Measurements from ENCODE around the gene ZNF436.

DNA sequence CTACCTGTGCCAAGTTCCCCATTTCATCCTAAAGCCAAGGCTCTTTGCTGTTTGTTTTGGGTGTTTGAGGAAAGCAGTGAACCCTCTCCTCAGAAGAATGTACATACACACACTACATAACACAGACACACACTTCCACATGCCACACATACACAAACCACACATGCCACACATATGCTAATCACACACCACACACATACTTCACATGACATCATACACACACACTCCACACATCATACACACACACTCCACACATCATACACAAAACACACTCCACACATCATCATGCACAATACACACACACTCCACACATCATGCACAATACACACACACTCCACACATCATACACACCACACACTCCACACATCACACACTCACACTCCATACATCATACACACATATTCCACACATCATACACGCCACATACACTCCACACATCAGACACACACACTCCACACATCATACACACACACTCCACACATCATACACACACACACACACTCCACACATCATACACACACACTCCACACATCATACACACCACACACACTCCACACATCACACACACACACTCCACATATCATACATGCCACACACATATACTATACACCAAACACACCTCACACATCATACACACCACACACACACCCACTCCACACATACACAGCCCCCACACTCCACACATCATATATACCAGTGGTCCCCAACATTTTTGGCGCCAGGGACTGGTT lies 22.7 kb upstream of the ZNF436 start:
- no peak for TF ChIP-seq EZH2 (IDR thresholded peaks at IDR 0.05; ENCODE audit: insufficient read depth, poor library complexity, severe bottlenecking)
- TF ChIP-seq EZH2phosphoT487 (IDR thresholded peaks at IDR 0.05; ENCODE audit: insufficient read depth, low read depth), result no peak
